Activated CD8-positive, alpha-beta T cell treated with anti-CD3 and anti-CD28 coated beads for 36 hours (primary cell): ENCODE results near the gene MALSU1. TPM values are rescaled to one million over a fixed set of nuclear protein-coding genes. Genes with fewer than 3 reads are reported as not detected.

Experiments
- ATAC-seq: fragments of 200-7000 bp; cut with Tn5 transposase; one replicate; pipeline ENCODE4 v1.10.0; 2021; ENCODE audit warnings: mild to moderate bottlenecking, moderate library complexity
- CTCF ChIA-PET: fragments of 350-600 bp; sonication (Branson Sonifier 250); formaldehyde crosslinking; loops from one replicate; lab custom pipeline; 2021; ENCODE audit warnings: antibody characterized with exemption; lab: Charles Lee
- POLR2A ChIA-PET: fragments of 350-600 bp; sonication (Branson Sonifier 250); formaldehyde crosslinking; loops from one replicate; lab custom pipeline; 2021; ENCODE audit warnings: antibody characterized with exemption; lab: Charles Lee
- DNase-seq: peaks from one replicate; pipeline ENCODE4 v3.0.0-alpha.2; 2020
- H3K27ac Mint-ChIP-seq: one replicate; pipeline ENCODE4 v1.8.0; 2021; ENCODE audit warnings: mild to moderate bottlenecking, mixed read lengths
- H3K27me3 Mint-ChIP-seq: one replicate; pipeline ENCODE4 v1.8.0; 2021; ENCODE audit warnings: mixed read lengths
- H3K36me3 Mint-ChIP-seq: one replicate; pipeline ENCODE4 v1.8.0; 2021; ENCODE audit warnings: low read depth, mixed read lengths
- H3K4me1 Mint-ChIP-seq: one replicate; pipeline ENCODE4 v1.8.0; 2021; ENCODE audit warnings: low read depth, mixed read lengths
- H3K4me3 Mint-ChIP-seq: one replicate; pipeline ENCODE4 v1.8.0; 2021; ENCODE audit warnings: mild to moderate bottlenecking, moderate library complexity, mixed read lengths
- H3K9me3 Mint-ChIP-seq: one replicate; pipeline ENCODE4 v1.8.0; 2021; ENCODE audit warnings: mixed read lengths
- CTCF ChIP-seq: fragments of 200-600 bp; IDR thresholded peaks from one replicate; pipeline ENCODE4 v1.8.0; 2022; ENCODE audit warnings: antibody characterized with exemption, mild to moderate bottlenecking
- intact Hi-C: fragments of 100-400 bp; cut with micrococcal nuclease; formaldehyde crosslinking; loops from one replicate; pipeline ENCODE4 v1.10.0; 2022
- total RNA-seq, 2 experiments: library from RNA; stranded (reverse); gene quantifications; one replicate each; pipeline ENCODE4 v1.2.3, GENCODE V29; 2021

The MALSU1 gene
- 100 to 1,000 TPM in 1 of 2 experiments, 10 to 100 TPM in 1; 99.1 to 101 TPM for total RNA-seq

- Mint-ChIP-seq H3K4me1 (peaks cover 34% of the 10 kb centered on the region), H3K4me3 (peak within 1 kb of the TSS; percentile 97), H3K27me3 (no peaks in the 10 kb centered on the region), H3K27ac (peak within 1 kb of the TSS; percentile 86), H3K9me3 (no peaks in the 10 kb centered on the region), H3K36me3 (peaks cover 23% of the 10 kb centered on the region)
- TF ChIP-seq CTCF: no peak
- intact Hi-C loops: no loop called here
- CTCF ChIA-PET: interaction anchor here (1.2 to 6.1 kb wide), 4 partner anchors 10 to 47 kb away, joined by 3 to 31 read pairs (median 6); no protein-coding TSS in a partner anchor
- ATAC-seq (peak; percentile 100), DNase-seq (peak; percentile 100)
- POLR2A ChIA-PET: interaction anchor here (0.6 to 1.7 kb wide), 10 partner anchors 9 to 232 kb away, joined by 3 to 12 read pairs (median 4); no protein-coding TSS in a partner anchor
Observed at GRCh38 chr7:23298885-23299769, at the start of gene MALSU1. MALSU1 (plus strand) TSS chr7:23299339; CDS start chr7:23299353, 14 bp downstream.

GRCh38 chr7:23249486-23249885 lies 49.7 kb upstream of the MALSU1 start:
- DNase-seq: no peak
- Mint-ChIP-seq H3K27ac (no peak overlapping the region), H3K4me3 (no peak overlapping the region), H3K36me3 (no peaks in the 10 kb centered on the region), H3K27me3 (peaks cover 59% of the 10 kb centered on the region), H3K9me3 (peaks cover 6% of the 10 kb centered on the region), H3K4me1 (peaks cover 2% of the 10 kb centered on the region)
- TF ChIP-seq CTCF: no peak
- POLR2A ChIA-PET: no interaction called here
- ATAC-seq: no peak
- CTCF ChIA-PET: interaction anchor here (1.2 kb wide), 1 partner anchor 13 kb away, joined by 3 read pairs; no protein-coding TSS in a partner anchor
- intact Hi-C loops: no loop called here

- DNase-seq (no peak), ATAC-seq (no peak)
- Mint-ChIP-seq H3K4me1 (no peaks in the 10 kb centered on the region), H3K27me3 (peaks cover 39% of the 10 kb centered on the region), H3K4me3 (no peak overlapping the region), H3K27ac (no peak overlapping the region), H3K9me3 (peaks cover 6% of the 10 kb centered on the region), H3K36me3 (no peaks in the 10 kb centered on the region)
- TF ChIP-seq CTCF: no peak
- intact Hi-C loops: no loop called here
- POLR2A ChIA-PET: interaction anchor here (0.6 kb wide), 1 partner anchor 545 kb away, joined by 3 read pairs; no protein-coding TSS in a partner anchor
- CTCF ChIA-PET: interaction anchor here (3.5 to 12.7 kb wide), 2 partner anchors 10 to 18 kb away, joined by 11 to 139 read pairs; no protein-coding TSS in a partner anchor
Observed at GRCh38 chr7:23254051-23254681, 45.0 kb upstream of the MALSU1 start.

- intact Hi-C loops: no loop called here
- no peak overlapping the region for H3K4me3 Mint-ChIP-seq
- H3K9me3 Mint-ChIP-seq: peaks cover 5% of the 10 kb centered on the region
- peaks cover 20% of the 10 kb centered on the region for H3K27me3 Mint-ChIP-seq
- H3K27ac Mint-ChIP-seq: no peak overlapping the region
- DNase-seq: no peak
- POLR2A ChIA-PET: no interaction called here
- no peaks in the 10 kb centered on the region for H3K36me3 Mint-ChIP-seq
- ATAC-seq: no peak
- no peak for TF ChIP-seq CTCF
- CTCF ChIA-PET: interaction anchor here (12.7 kb wide), 1 partner anchor 15 kb away, joined by 139 read pairs; no protein-coding TSS in a partner anchor
- H3K4me1 Mint-ChIP-seq: no peaks in the 10 kb centered on the region
Observed at GRCh38 chr7:23256731-23257130, 42.4 kb upstream of the MALSU1 start.
